ENCODE results near the gene FKBP9. TPM values are rescaled to one million over a fixed set of nuclear protein-coding genes. Genes with fewer than 3 reads are reported as not detected.
A peak's percentile ranks its signal among the peaks of the same experiment; 100 is the strongest.

The FKBP9 gene
- total RNA-seq, 4 donors from 2014 or later: 47.8 to 82.6 (median 75.8) TPM

- WGBS, 2 donors: 81 to 84% methylated on average over 8 of the region's 8 CpGs
- no peak overlapping the region for H3K4me3 ChIP-seq
- DNase-seq: no peak
- no peaks in the 10 kb centered on the region for H3K27me3 ChIP-seq
- no peaks in the 10 kb centered on the region for H3K36me3 ChIP-seq
- H3K4me1 ChIP-seq: peaks cover 8 to 90% (median 19%) of the 10 kb centered on the region in 3 donors
- H3K9me3 ChIP-seq: no peaks in the 10 kb centered on the region
- peak overlapping the region in 2 of 4 donors; percentile 77 to 79 for H3K27ac ChIP-seq
- intact Hi-C loops (cut with DNase I): no loop called here
- TF ChIP-seq CTCF (IDR thresholded peaks at IDR 0.05) (no peak), POLR2A (IDR thresholded peaks at IDR 0.05) (no peak)
These were observed 84.6 kb downstream of the FKBP9 start for GRCh38 chr7:33041631-33042428.

- Histone ChIP-seq H3K36me3 (no peaks in the 10 kb centered on the region), H3K4me1 (peaks cover 8 to 79% (median 13%) of the 10 kb centered on the region in 3 donors), H3K27ac (peak overlapping the region in 2 of 4 donors; percentile 19 to 46), H3K9me3 (no peaks in the 10 kb centered on the region), H3K27me3 (no peaks in the 10 kb centered on the region), H3K4me3 (no peak overlapping the region)
- intact Hi-C loops (cut with DNase I): no loop called here
- 64 to 68% methylated on average over 6 of the region's 6 CpGs for WGBS, 2 donors
- no peak for TF ChIP-seq CTCF (IDR thresholded peaks at IDR 0.05)
- DNase-seq: no peak
These were observed 86.5 kb downstream of the FKBP9 start for GRCh38 chr7:33043501-33044400.

- H3K27ac ChIP-seq: peak overlapping the region in 2 of 4 donors; percentile 19 to 46
- TF ChIP-seq CTCF (IDR thresholded peaks at IDR 0.05) (peak in 4 of 6 experiments; percentile 11 to 44 (median 24)), POLR2A (IDR thresholded peaks at IDR 0.05) (no peak)
- H3K4me3 ChIP-seq: no peak overlapping the region
- H3K9me3 ChIP-seq: no peaks in the 10 kb centered on the region
- H3K4me1 ChIP-seq: peaks cover 8 to 77% (median 10%) of the 10 kb centered on the region in 3 donors
- H3K27me3 ChIP-seq: no peaks in the 10 kb centered on the region
- H3K36me3 ChIP-seq: no peaks in the 10 kb centered on the region
- WGBS, 2 donors: 34 to 46% methylated on average over 3 of the region's 3 CpGs
- DNase-seq: no peak
- intact Hi-C loops (cut with DNase I): no loop called here
These were observed 87.1 kb downstream of the FKBP9 start for GRCh38 chr7:33044401-33044718.

- Histone ChIP-seq H3K9me3 (no peaks in the 10 kb centered on the region), H3K36me3 (no peaks in the 10 kb centered on the region), H3K4me1 (peaks cover 8 to 77% (median 16%) of the 10 kb centered on the region in 3 donors), H3K27me3 (no peaks in the 10 kb centered on the region), H3K4me3 (no peak overlapping the region), H3K27ac (no peak overlapping the region)
- intact Hi-C loops (cut with DNase I): no loop called here
- no peak for TF ChIP-seq POLR2A (IDR thresholded peaks at IDR 0.05)
- TF ChIP-seq CTCF (IDR thresholded peaks at IDR 0.05): no peak
- WGBS, 2 donors: 17 to 42% methylated on average over 2 of the region's 2 CpGs
- no peak for DNase-seq
These were observed 87.7 kb downstream of the FKBP9 start for GRCh38 chr7:33044986-33045385.

- Histone ChIP-seq H3K9me3 (no peaks in the 10 kb centered on the region), H3K27me3 (no peaks in the 10 kb centered on the region), H3K4me1 (peaks cover 0 to 63% (median 28%) of the 10 kb centered on the region in 3 donors), H3K36me3 (no peaks in the 10 kb centered on the region), H3K4me3 (no peak overlapping the region), H3K27ac (no peak overlapping the region)
- TF ChIP-seq CTCF (IDR thresholded peaks at IDR 0.05) (no peak), POLR2A (IDR thresholded peaks at IDR 0.05) (no peak)
- no peak for DNase-seq
- 92 to 94% methylated on average over 3 of the region's 3 CpGs for WGBS, 2 donors
- intact Hi-C loops (cut with DNase I): no loop called here
These were observed 91.0 kb downstream of the FKBP9 start for GRCh38 chr7:33048257-33048656.
